A673 (cell line): ENCODE results near the gene NPSR1. TPM values are rescaled to one million over a fixed set of nuclear protein-coding genes. Genes with fewer than 3 reads are reported as not detected.

Experiments used
- BruUV-seq: library from RNA; stranded (reverse); fragments of 400-500 nt; replicated peaks from 2 replicates; lab custom pipeline; 2021; lab: Mats Ljungman, UMichigan
- CTCF ChIA-PET: fragments of 300-600 bp; sonication (Branson Sonifier 250); formaldehyde crosslinking; loops from one replicate; lab custom pipeline; 2022; ENCODE audit warnings: antibody characterized with exemption; lab: Charles Lee
- POLR2A ChIA-PET: fragments of 300-600 bp; sonication (Branson Sonifier 250); formaldehyde crosslinking; loops from one replicate; lab custom pipeline; 2022; ENCODE audit warnings: antibody characterized with exemption; ENCODE audit not compliant: low non-redundant PET; lab: Charles Lee
- DNase-seq: peaks from one replicate; pipeline ENCODE4 v3.0.0-alpha.2; 2015; ENCODE audit warnings: low spot score
- H3K27ac ChIP-seq: fragments of 200-600 bp; sonication (generic); 2 replicates; pipeline ENCODE4 v1.5.1; 2016; ENCODE audit warnings: mixed run types, low read depth, mild to moderate bottlenecking, mixed read lengths, antibody characterized with exemption, low read length; ENCODE audit not compliant: poor library complexity, severe bottlenecking
- H3K27me3 ChIP-seq: fragments of 200-600 bp; sonication (generic); replicated peaks from 2 replicates; pipeline ENCODE4 v1.6.1; 2017; ENCODE audit warnings: mixed run types, low read depth, mild to moderate bottlenecking, mixed read lengths, antibody characterized with exemption, low read length; ENCODE audit not compliant: insufficient read depth, poor library complexity
- H3K36me3 ChIP-seq: fragments of 200-600 bp; sonication (generic); 2 replicates; pipeline ENCODE4 v1.6.1; 2016; ENCODE audit warnings: mixed run types, mild to moderate bottlenecking, mixed read lengths, antibody characterized with exemption, low read length; ENCODE audit not compliant: insufficient read depth, poor library complexity, severe bottlenecking
- H3K4me1 ChIP-seq: fragments of 200-600 bp; sonication (generic); 2 replicates; pipeline ENCODE4 v1.6.1; 2017; ENCODE audit warnings: mixed run types, mild to moderate bottlenecking, mixed read lengths, antibody characterized with exemption, low read length; ENCODE audit not compliant: insufficient read depth, poor library complexity, severe bottlenecking
- H3K4me3 ChIP-seq: fragments of 200-600 bp; sonication (generic); 2 replicates; pipeline ENCODE4 v1.5.1; 2016; ENCODE audit warnings: low read depth, mixed run types, mild to moderate bottlenecking, mixed read lengths, low read length; ENCODE audit not compliant: poor library complexity, severe bottlenecking
- H3K9me3 ChIP-seq: fragments of 200-600 bp; sonication (generic); 2 replicates; pipeline ENCODE4 v1.6.1; 2016; ENCODE audit warnings: mixed run types, low read depth, mild to moderate bottlenecking, mixed read lengths, antibody characterized with exemption, low read length; ENCODE audit not compliant: poor library complexity, severe bottlenecking
- CTCF ChIP-seq: fragments of 300-800, 200-600 bp; sonication (generic); conservative IDR thresholded peaks from 2 replicates; pipeline ENCODE4 v1.5.1; 2017; ENCODE audit warnings: low read depth, mild to moderate bottlenecking, antibody characterized with exemption, low read length, moderate library complexity, mixed read lengths
- EZH2 ChIP-seq: fragments of 200-600 bp; sonication (generic); IDR thresholded peaks from 2 replicates; pipeline ENCODE4 v1.6.1; 2017; ENCODE audit warnings: borderline replicate concordance, low read depth, mild to moderate bottlenecking, mixed read lengths, antibody characterized with exemption, low read length; ENCODE audit not compliant: poor library complexity, severe bottlenecking
- intact Hi-C: fragments of 100-400 bp; cut with micrococcal nuclease; formaldehyde crosslinking; loops from one replicate; pipeline ENCODE4 v1.10.0; 2022; ENCODE audit not compliant: unreplicated experiment
- total RNA-seq: library from RNA; stranded (reverse); gene quantifications from 2 replicates; pipeline ENCODE4 v1.2.3, GENCODE V29; 2021

The NPSR1 gene
- total RNA-seq, 1 experiment from 2014 or later: not detected

- ChIA-PET POLR2A (no interaction called here), CTCF (no interaction called here)
- intact Hi-C loops: no loop called here
- H3K27ac ChIP-seq: no peak overlapping the region
- H3K36me3 ChIP-seq: no peaks in the 10 kb centered on the region
- DNase-seq: no peak
- peaks cover 17% of the 10 kb centered on the region for H3K27me3 ChIP-seq
- no peaks in the 10 kb centered on the region for H3K4me1 ChIP-seq
- H3K4me3 ChIP-seq: no peak overlapping the region
- TF ChIP-seq EZH2: no peak
- no peak for TF ChIP-seq CTCF
- H3K9me3 ChIP-seq: no peaks in the 10 kb centered on the region
- no TSS peak for BruUV-seq
These were observed 114.4 kb downstream of the NPSR1 start for GRCh38 chr7:34772296-34772938.

GRCh38 chr7:34776748-34777358 lies 118.8 kb downstream of the NPSR1 start:
- Histone ChIP-seq H3K27me3 (no peaks in the 10 kb centered on the region), H3K4me1 (no peaks in the 10 kb centered on the region), H3K9me3 (no peaks in the 10 kb centered on the region), H3K36me3 (no peaks in the 10 kb centered on the region), H3K4me3 (no peak overlapping the region), H3K27ac (no peak overlapping the region)
- DNase-seq: no peak
- POLR2A ChIA-PET: no interaction called here
- CTCF ChIA-PET: no interaction called here
- no TSS peak for BruUV-seq
- intact Hi-C loops: no loop called here
- TF ChIP-seq CTCF (no peak), EZH2 (no peak)

GRCh38 chr7:34780546-34780945 lies 122.5 kb downstream of the NPSR1 start:
- no peak for TF ChIP-seq EZH2
- no peak for TF ChIP-seq CTCF
- BruUV-seq: no TSS peak
- ChIA-PET POLR2A (no interaction called here), CTCF (no interaction called here)
- intact Hi-C loops: no loop called here
- H3K9me3 ChIP-seq: no peaks in the 10 kb centered on the region
- H3K27ac ChIP-seq: no peak overlapping the region
- H3K27me3 ChIP-seq: no peaks in the 10 kb centered on the region
- DNase-seq: no peak
- H3K4me3 ChIP-seq: no peak overlapping the region
- H3K36me3 ChIP-seq: no peaks in the 10 kb centered on the region
- no peaks in the 10 kb centered on the region for H3K4me1 ChIP-seq
